ACHN (cell line): ENCODE data around the gene BOD1L2.

Source experiments
- DNase-seq: peaks from one replicate; pipeline ENCODE4 v3.0.0-alpha.2; 2015
- in situ Hi-C: cut with HindIII; loops from 2 replicates; pipeline ENCODE4 v1.10.0; 2017; ENCODE audit warnings: low sequenced_read_pairs, low pct_ligation_motif_present, low pct_unique_long_range_greater_than_20kb

BOD1L2 gene

GRCh38 chr18:57146956-57147636 is at the start of gene BOD1L2:
BOD1L2 (plus strand) TSS chr18:57147087; CDS start chr18:57147313, 226 bp downstream.
- in situ Hi-C loops: no loop called here
- DNase-seq: no peak

- peak; percentile 41 for DNase-seq
- in situ Hi-C loops: no loop called here
Observed at GRCh38 chr18:57107140-57107832, 39.6 kb upstream of the BOD1L2 start.

- in situ Hi-C loops: no loop called here
- DNase-seq: no peak
Observed at GRCh38 chr18:57110290-57110689, 36.6 kb upstream of the BOD1L2 start.

- DNase-seq: no peak
- in situ Hi-C loops: no loop called here
Observed at GRCh38 chr18:57113799-57114420, 33.0 kb upstream of the BOD1L2 start.

GRCh38 chr18:57116598-57117132 is 30.2 kb upstream of the BOD1L2 start:
- in situ Hi-C loops: no loop called here
- DNase-seq: no peak

- DNase-seq: no peak
- in situ Hi-C loops: no loop called here
Observed at GRCh38 chr18:57121542-57122112, 25.3 kb upstream of the BOD1L2 start.

- no peak for DNase-seq
- in situ Hi-C loops: no loop called here
Observed at GRCh38 chr18:57122936-57123510, 23.9 kb upstream of the BOD1L2 start.

- no peak for DNase-seq
- in situ Hi-C loops: no loop called here
Observed at GRCh38 chr18:57125627-57126026, 21.3 kb upstream of the BOD1L2 start.

- in situ Hi-C loops: no loop called here
- DNase-seq: no peak
Observed at GRCh38 chr18:57128220-57128932, 18.5 kb upstream of the BOD1L2 start.

- in situ Hi-C loops: no loop called here
Observed at GRCh38 chr18:57131101-57131500, 15.8 kb upstream of the BOD1L2 start.

GRCh38 chr18:57131782-57132181 is 15.1 kb upstream of the BOD1L2 start:
- in situ Hi-C loops: no loop called here
- DNase-seq: no peak

More at GRCh38 chr18:57131101-57131500, 15.8 kb upstream of the BOD1L2 start:
- no peak for DNase-seq

- no peak for DNase-seq
- in situ Hi-C loops: no loop called here
Observed at GRCh38 chr18:57134618-57135135, 12.2 kb upstream of the BOD1L2 start.

GRCh38 chr18:57135699-57136098 is 11.2 kb upstream of the BOD1L2 start:
- in situ Hi-C loops: no loop called here
- DNase-seq: no peak

GRCh38 chr18:57137847-57138246 is 9.0 kb upstream of the BOD1L2 start:
- DNase-seq: no peak
- in situ Hi-C loops: no loop called here

GRCh38 chr18:57141208-57142129 is 5.4 kb upstream of the BOD1L2 start:
- in situ Hi-C loops: no loop called here
- DNase-seq: no peak

GRCh38 chr18:57142324-57142723 is 4.6 kb upstream of the BOD1L2 start:
- DNase-seq: no peak
- in situ Hi-C loops: no loop called here

GRCh38 chr18:57143265-57143664 is 3.6 kb upstream of the BOD1L2 start:
- in situ Hi-C loops: no loop called here
- no peak for DNase-seq
